ENCODE measurements around the gene ANKRD28. TPM values are rescaled to one million over a fixed set of nuclear protein-coding genes. Genes with fewer than 3 reads are reported as not detected.

ANKRD28 gene
- total and polyA plus RNA-seq, 2 of the 4 experiments (the other 2 are of a cell fraction): 52.6 to 211 TPM

DNA sequence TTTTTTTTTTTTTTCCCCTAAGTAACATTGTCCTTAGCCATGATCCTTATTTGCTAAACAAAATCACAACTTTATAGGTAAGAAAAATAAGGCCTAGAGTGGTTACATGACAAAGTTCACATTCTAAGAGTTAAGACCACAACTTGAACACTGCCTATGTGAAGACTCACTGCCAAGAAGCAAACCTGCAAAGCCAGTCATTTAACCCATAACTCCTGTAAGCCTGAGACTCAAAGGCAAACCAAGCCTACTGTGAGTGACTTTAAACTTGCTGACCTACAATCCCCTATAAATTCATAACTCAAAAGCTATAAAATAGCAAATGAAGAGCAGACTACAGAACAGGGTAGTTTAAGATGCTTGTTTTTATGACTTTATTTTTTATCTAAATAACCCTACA is 12.9 kb upstream of the ANKRD28 start:
- dilution Hi-C loops (cut with HindIII; ENCODE audit: low sequenced_read_pairs, unreplicated experiment): no loop called here
- no peak overlapping the region for H2BK15ac ChIP-seq (ENCODE audit: low read depth, low read length)

More for the DNA sequence above, 12.9 kb upstream of the ANKRD28 start:
- Histone ChIP-seq H3K79me1 (ENCODE audit: low read depth in 1 of 2, low read length in 2 of 2) (peaks cover 31 to 42% of the 10 kb centered on the region in 2 experiments), H3K4ac (ENCODE audit: low read depth, low read length) (peak overlapping the region; percentile 48; the same call in 1 of the 2 replicates), H3K14ac (replicated peaks; ENCODE audit: low read depth, low read length) (peak overlapping the region; percentile 79), H4K5ac (ENCODE audit: low read depth, low read length) (peak overlapping the region; percentile 30; the same call in 1 of the 2 replicates), H2AFZ (replicated peaks; ENCODE audit: low read length, poor library complexity) (no peak overlapping the region), H2BK20ac (ENCODE audit: low read depth, low read length) (0 out of 2 replicates have a peak overlapping the region, but pooled peaks have one; percentile 3), H2BK120ac (ENCODE audit: low read depth, low read length) (peak overlapping the region; percentile 54), H3K36me3 (ENCODE audit: control insufficient read depth, insufficient read depth, low read length) (no peaks in the 10 kb centered on the region), H4K8ac (ENCODE audit: low read depth in 2 of 2, low read length in 2 of 2) (peak overlapping the region in 1 of 2 experiments; percentile 8; a peak in 1 of 4 replicates), H4K20me1 (ENCODE audit: insufficient read depth, low read length) (no peaks in the 10 kb centered on the region), H3K9me1 (ENCODE audit: insufficient read depth, low read length) (no peaks in the 10 kb centered on the region; the same call in 1 of the 2 replicates), H3K18ac (ENCODE audit: low read depth, low read length) (peak overlapping the region; percentile 68; the same call in 1 of the 2 replicates), H4K91ac (ENCODE audit: insufficient read depth, low read depth, low read length) (peak overlapping the region; percentile 70; the same call in 1 of the 2 replicates), H3K4me2 (ENCODE audit: low read depth, low read length) (no peak overlapping the region), H2BK5ac (ENCODE audit: low read depth, low read length, poor library complexity, severe bottlenecking) (peak overlapping the region; percentile 38), H3K23ac (ENCODE audit: low read depth, low read length) (peak overlapping the region; percentile 10; the same call in 1 of the 2 replicates), H3K56ac (ENCODE audit: extremely low read depth, insufficient read depth, low read length) (no peak overlapping the region), H3K27ac (ENCODE audit: insufficient read depth, low read length) (no peak overlapping the region), H2AK9ac (replicated peaks; ENCODE audit: low read depth, low read length, poor library complexity) (no peak overlapping the region), H3K9me3 (ENCODE audit: control insufficient read depth, insufficient read depth, low read length) (no peaks in the 10 kb centered on the region), H3K4me1 (ENCODE audit: control insufficient read depth, insufficient read depth, low read length) (peaks cover 3% of the 10 kb centered on the region; the same call in 1 of the 2 replicates), H3K27me3 (ENCODE audit: control insufficient read depth, insufficient read depth, low read length) (no peaks in the 10 kb centered on the region), H3K9ac (ENCODE audit: low read depth, low read length) (no peak overlapping the region), H2AK5ac (ENCODE audit: low read depth, low read length) (no peak overlapping the region), H3K4me3 (ENCODE audit: insufficient read depth, low read depth, low read length) (no peak overlapping the region)
- intact Hi-C loops (cut with micrococcal nuclease): loop anchor here (5.0 kb wide), 1 partner anchor 383 kb away; the partner anchor contains the start of genes EAF1 and METTL6
- TF ChIP-seq, protein P1, sequence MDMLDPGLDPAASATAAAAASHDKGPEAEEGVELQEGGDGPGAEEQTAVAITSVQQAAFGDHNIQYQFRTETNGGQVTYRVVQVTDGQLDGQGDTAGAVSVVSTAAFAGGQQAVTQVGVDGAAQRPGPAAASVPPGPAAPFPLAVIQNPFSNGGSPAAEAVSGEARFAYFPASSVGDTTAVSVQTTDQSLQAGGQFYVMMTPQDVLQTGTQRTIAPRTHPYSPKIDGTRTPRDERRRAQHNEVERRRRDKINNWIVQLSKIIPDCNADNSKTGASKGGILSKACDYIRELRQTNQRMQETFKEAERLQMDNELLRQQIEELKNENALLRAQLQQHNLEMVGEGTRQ (IDR thresholded peaks at IDR 0.05; ENCODE audit: low read depth, low read length): no peak
- TF ChIP-seq BHLHE40 (IDR thresholded peaks at IDR 0.05; ENCODE audit: low read depth, low read length): no peak
- TF ChIP-seq RFX5 (IDR thresholded peaks at IDR 0.05; ENCODE audit: low read depth, low read length): no peak
- TF ChIP-seq MAZ (IDR thresholded peaks at IDR 0.05; ENCODE audit: borderline replicate concordance, low read depth, low read length): no peak
- no peak for TF ChIP-seq POLR2A (IDR thresholded peaks at IDR 0.05; ENCODE audit: low read depth, low read length)
- DNase-seq (no peak), ATAC-seq (ENCODE audit: low read depth) (no peak)
- ChIA-PET POLR2A (ENCODE audit: unreplicated experiment) (no interaction called here), CTCF (interaction anchor here (0.6 to 2.0 kb wide), 2 partner anchors 180 to 207 kb away, joined by 4 to 5 read pairs; no protein-coding TSS in a partner anchor)
- in situ Hi-C loops (cut with MboI; ENCODE audit: low sequenced_read_pairs): loop anchor here (10.0 kb wide), 1 partner anchor 374 kb away; no protein-coding TSS in a partner anchor
- no TSS peak for BruUV-seq (replicated peaks)

All from IMR-90 (cell line).